Superior temporal gyrus (tissue), 1 donor: ENCODE measurements around the gene CHADL.

Source experiments
- DNase-seq: peaks from one replicate; pipeline ENCODE4 v3.0.0-alpha.2; 2016; ENCODE audit errors: extremely low spot score

Gene CHADL

GRCh38 chr22:41256254-41257253, 15.8 kb upstream of the CHADL start:
- no peak for DNase-seq

- DNase-seq, result no peak
Observed at GRCh38 chr22:41254230-41254629, 13.5 kb upstream of the CHADL start.

GRCh38 chr22:41252365-41252764, 11.6 kb upstream of the CHADL start:
- no peak for DNase-seq

GRCh38 chr22:41250127-41250526, 9.4 kb upstream of the CHADL start:
- DNase-seq, result no peak

- no peak for DNase-seq
Observed at GRCh38 chr22:41249442-41249841, 8.7 kb upstream of the CHADL start.

- no peak for DNase-seq
Observed at GRCh38 chr22:41248758-41249157, 8.0 kb upstream of the CHADL start.

GRCh38 chr22:41248314-41248713, 7.6 kb upstream of the CHADL start:
- no peak for DNase-seq

GRCh38 chr22:41247703-41248102, 7.0 kb upstream of the CHADL start:
- DNase-seq, result no peak

- DNase-seq, result no peak
Observed at GRCh38 chr22:41245917-41246499, 5.3 kb upstream of the CHADL start.

- DNase-seq, result no peak
Observed at GRCh38 chr22:41243361-41243760, 2.6 kb upstream of the CHADL start.

GRCh38 chr22:41242396-41243117, 1.8 kb upstream of the CHADL start:
- DNase-seq, result no peak

- DNase-seq, result no peak
Observed at GRCh38 chr22:41241133-41241676, 474 bp upstream of the CHADL start.

GRCh38 chr22:41239443-41240128, 1.1 kb downstream of the CHADL start:
- peak; percentile 48 for DNase-seq

- no peak for DNase-seq
Observed at GRCh38 chr22:41238570-41239442, 1.9 kb downstream of the CHADL start.

GRCh38 chr22:41237707-41238569, 2.8 kb downstream of the CHADL start:
- peak; percentile 47 for DNase-seq

- DNase-seq, result no peak
Observed at GRCh38 chr22:41237036-41237706, 3.6 kb downstream of the CHADL start.

- DNase-seq, result no peak
Observed at GRCh38 chr22:41234815-41235695, 5.7 kb downstream of the CHADL start.

GRCh38 chr22:41231369-41231768, 9.4 kb downstream of the CHADL start:
- no peak for DNase-seq
